HG03354 (cell line): Measurements from ENCODE around the gene ZBED5.
"Not testable (repeated sequence)": the region's sequence is repeated elsewhere in the genome, so short reads cannot be mapped to it uniquely, and the experiment has no call there.

Experiments
- ATAC-seq: cut with Tn5 transposase; IDR thresholded peaks from one replicate; pipeline ENCODE4 v1.9.1; 2021; ENCODE audit warnings: mild to moderate bottlenecking; ENCODE audit not compliant: unreplicated experiment, poor library complexity, severe bottlenecking

Gene ZBED5

DNA sequence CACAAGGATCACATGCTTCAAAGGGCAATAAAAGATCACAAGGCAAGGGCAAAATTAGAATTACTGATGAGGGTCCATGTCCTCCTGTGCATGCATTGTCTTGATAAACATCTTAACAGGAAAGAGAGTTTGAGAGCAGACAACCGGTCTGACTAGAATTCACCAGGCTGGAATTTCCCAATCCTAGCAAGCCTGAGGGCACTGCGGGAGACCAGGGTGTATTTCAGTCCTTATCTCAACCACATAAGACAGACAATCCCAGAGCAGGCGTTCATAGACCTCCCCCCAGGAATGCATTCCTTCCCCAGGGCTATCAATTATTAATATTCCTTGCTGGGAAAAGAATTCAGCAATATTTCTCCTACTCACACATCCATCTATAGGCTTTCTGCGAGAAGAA is 26.4 kb upstream of the ZBED5 start:
- not testable (repeated sequence) for ATAC-seq

DNA sequence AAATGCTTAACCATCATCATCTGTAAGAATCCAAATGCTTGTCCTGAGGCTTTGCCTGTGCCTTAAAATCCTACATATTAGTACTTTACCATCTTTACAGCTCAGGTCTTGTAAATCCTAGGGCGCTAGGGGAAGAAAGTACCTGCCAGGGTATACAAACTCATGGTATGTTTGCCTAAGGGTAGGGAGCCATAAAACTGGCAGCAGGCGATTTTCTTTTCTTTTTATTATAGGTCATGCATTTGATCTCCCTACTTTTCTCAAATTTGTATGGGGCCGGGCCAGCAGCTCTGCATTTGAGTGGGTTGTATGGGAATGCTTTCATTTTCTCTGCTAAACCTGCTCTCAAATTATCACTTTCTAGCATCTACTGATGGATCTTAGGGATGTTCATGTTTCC is 24.0 kb upstream of the ZBED5 start:
- ATAC-seq, result no peak

DNA sequence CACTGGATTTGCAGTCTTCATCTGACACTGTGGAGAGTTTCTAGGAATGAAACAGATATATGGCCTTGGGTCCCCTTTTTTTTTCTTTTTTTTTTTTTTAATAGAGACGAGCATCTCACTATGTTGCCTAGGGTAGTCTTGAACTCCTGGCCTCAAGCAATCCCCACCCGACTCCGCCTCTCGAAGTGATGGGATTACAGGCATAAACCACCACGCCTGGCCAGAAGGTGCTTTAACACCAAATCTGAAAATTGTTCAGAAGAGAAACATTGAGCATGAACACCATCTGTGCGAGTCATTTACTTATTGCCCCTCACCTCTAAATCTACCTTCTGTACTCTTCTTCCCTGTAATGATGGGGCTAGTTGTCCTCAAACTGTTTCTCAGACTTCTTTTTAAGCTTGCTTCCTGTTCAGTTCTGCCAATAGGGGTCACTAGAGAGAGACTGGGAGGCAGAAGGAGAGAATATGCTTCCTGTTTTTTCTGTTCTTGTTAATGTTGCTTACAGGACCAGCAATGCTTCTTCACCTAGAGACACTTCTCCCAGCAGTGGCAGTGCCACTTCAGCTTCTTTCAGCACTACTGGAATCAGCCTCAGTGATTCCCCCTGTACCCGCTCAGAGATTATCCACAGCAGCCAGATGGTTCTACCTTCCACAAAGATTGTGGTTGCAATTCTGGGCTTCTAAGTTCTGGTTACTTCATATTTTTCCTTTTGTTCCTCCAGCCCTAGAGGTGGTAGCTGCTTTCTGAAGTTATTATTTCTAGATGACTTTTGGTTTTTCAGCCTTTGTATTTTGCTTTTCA is 20.8 kb upstream of the ZBED5 start:
- peak; percentile 51 for ATAC-seq

DNA sequence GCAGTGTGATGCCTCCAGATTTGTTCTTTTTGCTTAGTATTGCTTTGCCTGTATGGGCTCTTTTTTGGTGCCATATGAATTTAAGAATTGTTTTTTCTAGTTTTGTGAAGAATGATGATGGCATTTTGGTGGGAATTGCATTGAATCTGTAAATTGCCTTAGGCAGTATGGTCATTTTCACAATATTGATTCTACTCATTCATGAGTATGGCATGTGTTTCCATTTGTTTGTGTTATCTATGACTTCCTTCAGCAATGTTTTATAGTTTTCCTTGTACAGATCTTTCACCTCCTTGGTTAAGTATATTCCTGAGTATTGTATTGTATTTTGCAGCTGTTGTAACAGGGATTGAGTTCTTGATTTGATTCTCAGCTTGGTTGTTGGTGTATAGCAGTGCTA is 18.3 kb upstream of the ZBED5 start:
- ATAC-seq, result no peak

DNA sequence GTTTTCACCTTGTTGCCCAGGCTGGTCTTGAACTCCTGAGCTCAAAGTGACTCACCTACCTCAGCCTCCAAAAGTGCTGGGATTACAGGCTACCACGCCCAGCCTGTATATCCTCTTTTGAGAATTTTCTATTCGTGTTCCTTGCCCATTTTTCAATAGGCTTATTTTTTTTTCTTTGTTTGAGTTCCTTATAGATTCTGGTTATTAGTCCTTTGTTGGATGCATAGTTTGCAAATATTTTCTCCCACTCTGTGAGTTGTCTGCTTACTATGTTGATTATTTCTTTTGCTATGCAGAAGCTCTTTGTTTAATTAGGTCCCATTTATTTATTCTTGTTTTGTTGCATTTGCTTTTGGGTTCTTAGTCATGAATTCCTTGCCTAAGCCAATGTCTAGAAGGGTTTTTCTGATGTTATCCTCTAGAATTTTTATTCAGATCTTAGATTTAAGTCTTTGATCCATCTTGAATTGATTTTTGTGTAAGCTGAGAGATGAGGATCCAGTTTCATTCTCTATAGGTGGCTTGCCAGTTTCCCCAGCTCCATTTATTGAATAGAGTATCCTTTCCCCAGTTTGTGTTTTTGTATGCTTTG is 17.7 kb upstream of the ZBED5 start:
- ATAC-seq, result no peak

DNA sequence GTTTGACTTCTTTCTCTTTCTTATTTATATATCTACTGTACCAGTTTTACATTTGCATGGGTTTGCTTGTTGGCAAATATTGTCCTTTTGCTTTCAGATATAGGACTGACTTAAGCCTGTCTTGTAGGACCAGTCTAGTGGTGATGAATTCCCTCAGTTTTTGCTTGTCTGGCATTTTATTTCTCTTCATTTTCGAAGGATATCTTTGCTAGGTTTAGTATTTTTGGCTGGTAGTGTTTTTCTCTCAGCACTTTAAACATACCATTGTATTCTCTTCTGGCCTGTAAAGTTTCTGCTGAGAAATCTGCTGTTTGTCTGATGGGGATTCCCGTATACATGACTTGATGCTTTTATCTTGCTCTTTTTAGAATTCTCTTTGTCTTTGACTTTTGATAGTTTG is 14.2 kb upstream of the ZBED5 start:
- no peak for ATAC-seq

DNA sequence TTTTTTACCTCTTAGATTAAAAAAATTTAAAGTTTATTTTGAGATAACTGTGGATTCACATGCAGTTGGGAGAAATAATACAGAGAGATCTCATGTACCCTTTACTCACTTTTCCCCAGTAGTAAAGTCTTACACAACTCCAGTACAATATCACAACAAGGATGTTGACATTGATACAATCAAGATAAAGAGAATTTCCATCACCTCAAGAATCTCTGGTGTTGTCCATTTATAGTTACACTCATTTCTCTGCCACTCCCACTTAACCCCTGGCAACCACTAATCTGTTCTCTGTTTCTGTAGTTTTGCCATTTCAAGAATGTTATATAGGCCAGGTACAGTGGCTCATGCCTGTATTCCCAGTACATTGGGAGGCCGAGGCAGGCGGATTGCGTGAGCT is 10.5 kb upstream of the ZBED5 start:
- no peak for ATAC-seq

DNA sequence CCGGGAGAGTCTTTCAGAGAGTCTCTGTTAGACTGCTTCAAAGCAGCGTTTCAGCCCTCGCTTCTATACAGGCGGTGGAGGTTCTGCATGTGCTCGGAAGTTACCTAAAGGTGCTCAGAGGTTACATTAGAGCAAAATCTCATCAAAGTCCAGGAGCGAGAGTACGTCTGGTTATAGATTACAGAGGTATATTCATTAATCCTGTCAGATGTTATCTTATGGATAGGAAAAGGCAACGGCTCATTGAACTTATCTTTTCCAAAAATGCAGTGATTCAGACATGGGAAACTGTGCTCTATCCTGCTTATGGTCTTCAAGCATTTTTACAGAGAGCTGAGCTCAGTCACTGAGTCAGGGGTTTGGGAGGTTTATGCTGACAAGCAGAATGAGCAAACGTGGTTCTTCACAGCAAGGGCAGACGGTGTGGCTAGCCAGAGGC is 9.1 kb upstream of the ZBED5 start:
- no peak for ATAC-seq

DNA sequence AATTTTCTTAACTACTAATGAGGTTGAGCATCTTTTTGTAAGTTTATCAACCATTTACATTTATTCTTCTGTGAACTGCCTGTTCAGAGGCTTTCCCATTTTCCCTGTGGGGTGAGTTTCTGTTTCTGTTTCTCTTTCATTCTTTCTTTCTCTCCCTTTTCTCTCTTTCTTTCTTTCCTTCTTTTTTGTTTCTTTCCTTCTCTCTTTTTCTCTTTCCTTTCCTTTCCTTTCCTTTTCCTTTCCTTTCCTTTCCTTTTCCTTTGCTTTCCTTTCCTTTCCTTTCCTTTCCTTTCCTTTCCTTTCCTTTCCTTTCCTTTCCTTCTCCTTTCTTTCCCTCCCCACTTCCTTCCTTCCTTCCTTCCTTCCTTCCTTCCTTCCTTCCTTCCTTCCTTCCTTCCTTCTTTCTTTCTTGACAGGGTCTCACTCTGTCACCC is 8.0 kb upstream of the ZBED5 start:
- no peak for ATAC-seq

DNA sequence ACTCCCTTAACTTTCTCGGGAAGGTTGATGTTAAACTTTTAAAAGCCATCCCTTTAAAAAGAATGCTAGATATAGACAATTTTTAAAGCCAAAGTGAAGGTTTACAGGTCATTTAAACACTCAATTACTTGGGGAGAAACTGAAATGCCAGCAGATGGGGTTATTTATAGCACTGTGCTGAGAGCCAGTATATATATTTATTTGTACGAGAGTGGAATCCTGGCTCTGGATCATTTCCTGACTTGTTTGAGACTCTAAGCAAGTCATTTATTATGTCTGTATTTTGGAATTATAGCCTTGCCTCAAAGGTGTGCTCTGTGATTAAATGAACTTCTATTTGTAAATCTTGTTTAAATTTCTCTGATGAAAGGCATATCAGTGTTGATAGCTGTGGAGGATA is 6.8 kb upstream of the ZBED5 start:
- ATAC-seq, result no peak

DNA sequence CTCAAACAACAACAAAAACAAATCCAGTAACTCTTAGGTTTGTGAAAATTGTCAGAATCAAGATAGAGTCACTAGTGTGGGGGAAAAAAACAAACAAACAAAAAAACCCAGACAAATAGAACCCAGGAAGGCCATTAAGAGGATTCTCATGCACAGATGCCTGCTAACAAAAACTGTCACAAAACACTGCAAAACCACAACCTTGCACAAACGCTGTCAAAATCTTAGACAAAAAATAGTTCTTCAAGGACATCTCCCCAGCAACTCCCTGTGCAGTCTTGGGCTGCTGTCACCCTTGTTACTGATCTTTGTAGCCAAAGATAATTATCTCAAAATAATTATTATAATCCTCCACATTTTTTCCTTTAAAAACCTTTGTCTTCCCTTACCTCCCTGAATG is 4.6 kb upstream of the ZBED5 start:
- ATAC-seq, result no peak

DNA sequence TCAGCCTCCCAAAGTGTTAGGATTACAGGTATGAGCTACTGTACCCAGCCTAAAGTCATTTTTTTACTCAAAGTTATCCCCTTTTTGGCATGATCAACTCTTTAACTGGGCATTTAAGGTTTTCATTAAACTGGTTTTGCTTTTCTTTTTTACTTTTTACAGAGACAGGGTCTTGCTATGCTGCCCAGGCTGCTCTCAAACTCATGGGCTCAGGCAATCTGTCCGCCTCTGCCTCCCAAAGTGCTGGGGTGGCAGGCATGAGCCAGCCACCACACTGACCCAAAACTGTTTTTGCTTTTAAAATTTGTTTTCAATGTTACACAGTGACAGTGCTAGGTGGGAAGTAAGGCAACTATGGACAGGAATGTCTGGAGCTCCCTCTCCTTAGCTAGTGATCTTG is 3.9 kb upstream of the ZBED5 start:
- ATAC-seq, result no peak

DNA sequence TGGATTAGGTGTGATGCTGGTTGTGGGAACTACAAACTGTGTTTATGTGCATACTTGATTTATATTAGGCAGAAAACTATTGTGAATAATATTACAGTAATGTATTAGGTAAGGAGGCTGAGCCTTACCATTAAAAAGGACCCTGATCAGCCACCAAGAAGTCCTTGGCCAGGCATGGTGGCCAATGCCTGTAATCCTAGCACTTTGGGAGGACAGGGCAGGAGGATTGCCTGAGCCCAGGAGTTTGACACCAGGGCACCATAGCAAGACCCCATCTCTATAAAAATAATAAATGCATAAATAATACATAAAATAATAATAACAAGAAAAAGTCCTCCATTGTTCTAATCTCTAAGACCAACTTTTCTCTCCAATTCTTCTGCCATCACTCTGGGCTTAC is 3.2 kb upstream of the ZBED5 start:
- ATAC-seq, result no peak

DNA sequence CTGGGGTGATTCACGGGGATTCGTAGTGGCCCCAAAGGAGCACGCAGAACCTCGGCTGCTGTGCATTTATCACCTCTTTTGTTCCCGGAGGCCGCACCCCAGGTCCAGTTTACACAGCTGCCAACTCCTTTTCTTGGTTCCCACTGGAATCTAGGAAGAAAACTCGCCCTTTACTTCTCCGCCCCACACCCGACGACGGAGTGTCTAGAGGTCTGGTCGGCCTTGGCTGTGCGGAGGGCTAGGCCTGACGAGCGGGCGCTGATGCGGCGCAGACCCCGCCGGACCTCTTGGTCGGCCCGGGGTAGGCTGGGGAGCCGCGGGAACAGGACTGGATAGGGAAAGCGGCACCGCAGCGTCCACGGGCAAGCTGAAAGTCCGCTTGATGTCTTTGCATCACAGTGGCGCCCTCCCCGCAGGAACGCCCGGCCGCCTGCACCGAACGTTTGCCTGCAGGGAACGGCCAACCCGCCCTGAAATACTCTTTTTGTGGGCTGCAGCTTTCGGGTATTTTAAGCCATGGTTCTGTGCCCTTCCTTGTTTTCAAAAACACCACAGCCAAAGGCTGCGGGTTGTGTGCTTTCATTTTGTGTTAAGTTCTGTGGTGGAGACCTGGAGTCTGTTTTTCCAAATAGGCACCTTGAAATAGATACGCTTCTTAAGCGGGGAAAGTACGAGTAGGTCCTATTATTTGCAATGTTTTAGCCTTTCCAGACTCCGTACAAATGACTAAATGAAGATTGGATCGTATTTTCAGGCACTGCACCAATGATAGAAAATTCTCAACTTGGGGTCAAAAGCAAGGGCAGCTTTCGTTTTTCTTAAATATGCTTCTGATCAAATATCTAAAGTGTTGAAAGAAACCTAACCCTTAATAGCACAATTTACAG is 829 bp upstream of the ZBED5 start:
- peak; percentile 27 for ATAC-seq

DNA sequence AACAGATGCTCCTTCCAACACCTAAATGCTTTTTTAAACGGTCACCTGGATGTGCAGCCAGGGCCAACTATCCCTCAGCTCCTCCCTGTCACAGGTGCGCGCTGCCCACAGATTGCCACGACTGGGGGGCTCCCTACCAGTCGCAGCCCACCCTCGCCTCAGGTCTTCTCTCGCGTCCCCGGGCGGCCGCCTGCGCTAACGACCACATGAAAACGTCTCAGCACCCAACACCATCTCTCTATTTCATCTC is 469 bp downstream of the ZBED5 start:
- ATAC-seq, result peak; percentile 15

DNA sequence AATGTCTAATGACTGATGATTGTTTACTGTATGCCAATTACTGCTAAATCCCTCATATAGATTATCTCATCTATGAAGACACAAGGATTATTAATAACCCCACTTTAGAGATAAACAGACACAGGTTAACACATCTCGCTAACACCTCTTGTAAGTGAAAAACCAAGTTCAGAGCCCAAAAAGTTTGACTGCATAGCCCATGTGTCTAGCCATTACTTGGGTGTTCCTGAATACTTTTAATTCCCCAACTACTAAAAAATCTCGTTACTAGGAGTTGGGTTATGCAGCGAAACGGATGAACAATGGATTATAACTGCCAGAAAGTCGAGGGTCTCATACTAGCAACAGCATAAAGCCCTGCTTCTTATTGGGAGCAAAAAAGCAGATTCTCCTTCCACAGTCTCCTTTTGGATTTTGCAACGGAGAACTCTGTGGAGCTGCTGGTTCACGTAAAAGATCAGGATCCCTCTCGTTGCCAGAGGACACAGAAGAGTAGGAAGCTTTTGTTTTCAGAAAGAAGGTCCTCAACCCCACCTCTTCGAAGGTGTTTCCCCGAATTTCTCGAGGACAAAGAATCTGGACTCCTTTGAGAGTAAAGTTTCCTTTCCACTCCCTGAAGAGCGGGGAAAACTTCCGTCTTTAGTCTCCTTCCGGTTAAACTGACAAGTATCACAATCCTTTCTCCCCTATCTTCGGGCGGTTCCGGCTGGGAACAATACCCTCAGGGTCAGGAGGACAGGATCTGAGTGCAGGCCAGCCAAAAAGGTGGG is 979 bp downstream of the ZBED5 start:
- ATAC-seq, result no peak

DNA sequence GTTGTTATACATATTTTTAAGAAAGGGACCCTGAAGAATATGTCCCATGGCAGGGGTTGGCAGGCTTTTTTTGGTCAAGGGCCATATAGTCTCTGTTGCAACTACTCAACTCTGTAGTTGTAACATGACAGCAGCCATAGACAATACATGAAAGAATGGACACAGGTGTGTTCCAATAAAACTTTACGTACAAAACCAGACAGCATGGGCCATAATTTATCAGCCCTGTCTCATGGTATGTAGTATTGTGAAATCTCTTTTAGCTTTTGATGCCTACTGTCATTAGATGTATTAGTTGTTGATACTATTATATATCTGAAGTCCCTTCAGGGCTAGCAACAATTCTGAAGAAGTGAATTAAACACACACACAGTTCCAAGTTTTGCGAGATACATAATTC is 2.6 kb downstream of the ZBED5 start:
- no peak for ATAC-seq

DNA sequence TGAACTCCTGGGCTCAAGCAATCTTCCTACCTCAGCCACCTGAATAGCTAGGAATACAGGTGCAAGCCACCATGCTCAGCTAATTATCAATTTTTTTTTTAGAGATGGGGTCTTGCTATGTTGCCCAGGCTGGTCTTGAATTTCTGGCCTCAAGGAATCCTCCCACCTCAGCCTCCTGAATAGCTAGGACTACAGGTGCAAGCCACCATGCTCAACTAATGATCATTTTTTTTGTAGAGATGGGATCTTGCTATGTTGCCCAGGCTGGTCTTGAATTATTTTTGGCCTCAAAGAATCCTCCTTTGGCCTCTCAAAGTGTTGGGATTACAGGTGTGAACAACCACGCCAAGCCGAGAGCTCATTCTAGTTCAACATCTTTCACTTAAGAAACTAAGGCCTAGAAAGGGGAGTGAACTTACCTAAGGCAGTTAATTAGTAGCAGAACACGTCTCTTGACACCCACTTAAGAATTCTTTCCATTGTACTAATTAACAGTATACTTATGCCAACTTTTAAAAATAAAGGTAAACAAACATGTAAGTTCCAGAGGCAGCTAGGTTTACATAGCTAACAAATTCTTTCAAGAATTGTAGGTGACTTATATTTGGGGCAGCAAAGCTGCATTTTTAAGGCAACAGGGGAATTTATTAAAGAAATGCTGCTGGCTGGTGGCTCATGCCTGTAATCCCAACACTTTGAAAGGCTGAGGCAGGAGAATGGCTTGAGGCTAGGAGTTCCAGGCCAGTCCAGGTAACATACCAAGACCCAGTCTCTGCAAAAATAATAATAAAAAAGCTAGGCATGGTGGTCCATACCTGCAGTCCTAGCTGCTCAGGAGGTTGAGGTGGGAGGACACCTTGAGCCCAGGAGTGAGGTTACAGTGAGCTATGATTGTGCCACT is 9.6 kb downstream of the ZBED5 start:
- no peak for ATAC-seq

DNA sequence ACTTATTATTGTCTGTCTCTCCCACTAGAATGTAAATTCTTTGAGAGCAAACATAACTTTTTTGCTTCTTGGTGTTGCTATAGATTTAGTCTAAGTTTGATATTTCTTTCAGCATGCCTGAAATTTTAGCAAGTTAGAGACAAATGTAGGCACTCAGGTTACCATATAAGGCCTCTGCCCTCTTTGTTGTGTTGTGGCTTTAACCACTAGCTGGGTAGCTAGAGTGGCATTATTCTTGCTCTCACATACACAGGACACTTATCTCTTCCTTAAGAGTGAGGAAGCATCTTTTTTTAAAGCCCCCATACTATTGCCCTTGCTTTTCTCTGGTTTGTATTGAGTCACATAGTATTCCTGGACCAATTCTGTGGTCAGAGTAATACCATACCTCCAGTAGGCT is 11.2 kb downstream of the ZBED5 start:
- ATAC-seq, result no peak
